NCI-H1417 (cell line): ENCODE data around the gene IRX4.

Experiments
- DNase-seq, 3 experiments: peaks; one replicate each; lab custom pipeline; 2025; lab: John Stamatoyannopoulos, UW

IRX4 gene

GRCh38 chr5:1891391-1891790 is 8.7 kb upstream of the IRX4 start:
- DNase-seq, result no peak

- DNase-seq, result no peak
These were observed 7.6 kb upstream of the IRX4 start for GRCh38 chr5:1890296-1890695.

- no peak for DNase-seq
These were observed 6.8 kb upstream of the IRX4 start for GRCh38 chr5:1889321-1890065.

- no peak for DNase-seq
These were observed 6.0 kb upstream of the IRX4 start for GRCh38 chr5:1888541-1889251.

- no peak for DNase-seq
These were observed 5.0 kb upstream of the IRX4 start for GRCh38 chr5:1887588-1888360.

- DNase-seq, result no peak
These were observed 4.3 kb upstream of the IRX4 start for GRCh38 chr5:1886846-1887587.

GRCh38 chr5:1885868-1886845 is 3.4 kb upstream of the IRX4 start:
- DNase-seq, result no peak

GRCh38 chr5:1885404-1885755 is 2.7 kb upstream of the IRX4 start:
- no peak for DNase-seq

- DNase-seq, result no peak
These were observed 2.1 kb upstream of the IRX4 start for GRCh38 chr5:1884678-1885403.

GRCh38 chr5:1883925-1884677 is 1.4 kb upstream of the IRX4 start:
- DNase-seq, result peak in 2 of 3 experiments; percentile 68 to 80

GRCh38 chr5:1883120-1883924 is 597 bp upstream of the IRX4 start:
- DNase-seq, result peak in 2 of 3 experiments; percentile 63 to 68

GRCh38 chr5:1881731-1882336 is 891 bp downstream of the IRX4 start:
- no peak for DNase-seq

GRCh38 chr5:1881098-1881572 is 1.6 kb downstream of the IRX4 start:
- DNase-seq, result no peak

GRCh38 chr5:1880377-1881025 is 2.2 kb downstream of the IRX4 start:
- no peak for DNase-seq

- DNase-seq, result no peak
These were observed 3.1 kb downstream of the IRX4 start for GRCh38 chr5:1879292-1880263.
